ENCODE results near the gene ADGRF4. TPM values are rescaled to one million over a fixed set of nuclear protein-coding genes. Genes with fewer than 3 reads are reported as not detected.

Gene ADGRF4
- total and polyA plus RNA-seq, 2 donors (not counting 3 experiments of a cell fraction or from before 2014, with no cell fraction given): not detected

GRCh38 chr6:47678739-47679138 is 19.6 kb upstream of the ADGRF4 start:
- no peaks in the 10 kb centered on the region for H3K79me2 ChIP-seq (ENCODE audit: control insufficient read depth, insufficient read depth, low read length)
- H3K4me3 ChIP-seq (replicated peaks in 1 of 3; ENCODE audit: insufficient read depth in 1 of 3, low read depth in 1 of 3, low read length in 3 of 3): no peak overlapping the region
- no peaks in the 10 kb centered on the region for H3K27me3 ChIP-seq (ENCODE audit: control insufficient read depth in 2 of 2, insufficient read depth in 2 of 2, low read length in 2 of 2)
- H3K4me1 ChIP-seq (ENCODE audit: control insufficient read depth, extremely low read depth, insufficient read depth, low read length): no peaks in the 10 kb centered on the region
- H2AFZ ChIP-seq (ENCODE audit: low read depth, low read length): no peak overlapping the region
- TF ChIP-seq MYC (IDR thresholded peaks at IDR 0.05; ENCODE audit: low read depth, low read length): no peak
- TF ChIP-seq, protein P1, sequence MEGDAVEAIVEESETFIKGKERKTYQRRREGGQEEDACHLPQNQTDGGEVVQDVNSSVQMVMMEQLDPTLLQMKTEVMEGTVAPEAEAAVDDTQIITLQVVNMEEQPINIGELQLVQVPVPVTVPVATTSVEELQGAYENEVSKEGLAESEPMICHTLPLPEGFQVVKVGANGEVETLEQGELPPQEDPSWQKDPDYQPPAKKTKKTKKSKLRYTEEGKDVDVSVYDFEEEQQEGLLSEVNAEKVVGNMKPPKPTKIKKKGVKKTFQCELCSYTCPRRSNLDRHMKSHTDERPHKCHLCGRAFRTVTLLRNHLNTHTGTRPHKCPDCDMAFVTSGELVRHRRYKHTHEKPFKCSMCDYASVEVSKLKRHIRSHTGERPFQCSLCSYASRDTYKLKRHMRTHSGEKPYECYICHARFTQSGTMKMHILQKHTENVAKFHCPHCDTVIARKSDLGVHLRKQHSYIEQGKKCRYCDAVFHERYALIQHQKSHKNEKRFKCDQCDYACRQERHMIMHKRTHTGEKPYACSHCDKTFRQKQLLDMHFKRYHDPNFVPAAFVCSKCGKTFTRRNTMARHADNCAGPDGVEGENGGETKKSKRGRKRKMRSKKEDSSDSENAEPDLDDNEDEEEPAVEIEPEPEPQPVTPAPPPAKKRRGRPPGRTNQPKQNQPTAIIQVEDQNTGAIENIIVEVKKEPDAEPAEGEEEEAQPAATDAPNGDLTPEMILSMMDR (IDR thresholded peaks at IDR 0.05; ENCODE audit: extremely low read depth in 1 of 2, insufficient read depth in 1 of 2, low read depth in 1 of 2, low read length in 2 of 2): no peak
- no peak for TF ChIP-seq POLR2AphosphoS5 (IDR thresholded peaks at IDR 0.05; ENCODE audit: insufficient read depth, low read depth, low read length)
- no peak for TF ChIP-seq POLR2A (IDR thresholded peaks at IDR 0.05; ENCODE audit: low read depth, low read length)
- no peak for TF ChIP-seq GATA2 (IDR thresholded peaks at IDR 0.05; ENCODE audit: insufficient read depth, insufficient read length, low read depth, low read length)
- no peak for TF ChIP-seq FOS (IDR thresholded peaks at IDR 0.05; ENCODE audit: borderline replicate concordance, insufficient read depth, low read length)
- no peak for TF ChIP-seq EZH2 (IDR thresholded peaks at IDR 0.05; ENCODE audit: borderline replicate concordance, low read depth, low read length, severe bottlenecking)
- TF ChIP-seq MAX (IDR thresholded peaks at IDR 0.05; ENCODE audit: insufficient read depth, insufficient read length): no peak
- no peak for TF ChIP-seq JUN (IDR thresholded peaks at IDR 0.05; ENCODE audit: borderline replicate concordance, insufficient read depth, insufficient read length, low read depth)
- dilution Hi-C loops (cut with MboI; ENCODE audit: extremely low pct_ligation_motif_present, low sequenced_read_pairs) (no loop called here), intact Hi-C loops (cut with micrococcal nuclease) (no loop called here)
- H3K4me2 ChIP-seq (ENCODE audit: insufficient read depth, low read length): no peak overlapping the region
- BruUV-seq (replicated peaks): no TSS peak
- DNase-seq (ENCODE audit: low read depth, low spot score) (no peak), FAIRE-seq (no peak)
- H3K27ac ChIP-seq (ENCODE audit: insufficient read depth, low read depth, low read length): no peak overlapping the region
- no peaks in the 10 kb centered on the region for H3K9me1 ChIP-seq (replicated peaks; ENCODE audit: control insufficient read depth, extremely low read depth, insufficient read depth, low read length)
- H4K20me1 ChIP-seq (replicated peaks; ENCODE audit: control insufficient read depth, extremely low read depth, insufficient read depth, low read length): no peaks in the 10 kb centered on the region
- POLR2A ChIA-PET: no interaction called here
- CTCF ChIA-PET: no interaction called here
- no peaks in the 10 kb centered on the region for H3K9me3 ChIP-seq (replicated peaks; ENCODE audit: control insufficient read depth, insufficient read depth, low read length)
- no peak overlapping the region for H3K9ac ChIP-seq (replicated peaks; ENCODE audit: extremely low read depth, insufficient read depth, low read length)
- H3K36me3 ChIP-seq (ENCODE audit: control insufficient read depth in 2 of 2, extremely low read depth in 1 of 2, insufficient read depth in 2 of 2, low read length in 2 of 2): no peaks in the 10 kb centered on the region

Measured in endothelial cell of umbilical vein (primary cell).